Posterior cingulate gyrus (tissue), 11 donors: ENCODE results near the gene PANK4.
"Not testable (repeated sequence)": the region's sequence is repeated elsewhere in the genome, so short reads cannot be mapped to it uniquely, and the experiment has no call there.

Experiments
- DNase-seq, 10 donors: peaks; one replicate each; pipeline versions ENCODE4 v3.0.0 to v3.0.0-alpha.2; 2020 to 2021; ENCODE audit warnings: mixed read lengths in 3 of 10
- intact Hi-C: fragments of 100-400 bp; cut with DNase I; formaldehyde crosslinking; loops from one replicate; pipeline ENCODE4 v1.15.1; 2023

Gene PANK4

DNA sequence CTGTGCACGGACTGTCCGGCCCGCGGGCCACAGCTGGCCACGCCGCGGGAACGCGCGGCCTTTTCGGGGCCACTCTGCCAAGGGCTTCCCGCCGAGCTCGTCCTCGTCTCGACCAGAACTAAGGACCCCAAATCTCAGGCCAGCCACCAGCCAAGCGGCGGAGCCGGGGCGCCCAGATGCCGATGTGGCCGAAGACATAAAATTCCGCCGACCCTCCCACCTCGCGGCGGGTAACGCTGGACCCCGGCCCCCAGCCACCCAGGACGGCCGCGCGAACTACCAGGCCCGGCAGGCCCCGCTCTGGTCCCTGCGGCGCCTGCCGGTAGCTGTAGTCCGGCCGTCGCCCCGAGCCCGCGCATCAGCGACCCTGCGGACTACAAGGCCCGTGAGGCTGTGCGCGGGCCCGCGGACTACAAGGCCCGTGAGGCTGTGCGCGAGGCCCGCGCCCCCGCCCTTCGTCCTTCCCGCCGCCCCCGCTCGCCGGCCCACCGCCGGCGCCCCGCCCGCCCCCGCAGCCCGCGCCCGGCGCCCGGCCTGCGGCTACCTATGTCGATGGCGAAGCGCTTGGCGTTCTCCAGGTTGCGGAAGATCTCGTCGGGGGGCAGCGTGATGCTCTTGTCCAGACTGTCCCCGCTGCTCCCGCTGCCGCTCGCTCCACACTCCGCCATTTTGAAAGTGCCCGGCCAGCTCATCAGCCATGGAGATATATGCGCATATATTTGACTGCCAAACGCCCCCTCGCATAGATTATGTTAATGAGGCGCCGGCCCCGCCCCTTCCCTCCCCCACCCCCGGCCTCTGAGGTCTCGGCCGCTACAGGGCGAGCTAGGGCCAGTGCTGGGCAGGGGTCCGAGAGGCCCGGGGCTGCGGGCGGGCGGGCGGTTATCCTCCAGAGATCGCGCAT, at the start of gene PANK4:
PANK4 (minus strand) TSS at position 677 of the 904 bp plus-strand sequence; CDS start at position 668, 9 bp downstream.
- intact Hi-C loops: loop anchor here (1.0 to 5.0 kb wide), 4 partner anchors 23 to 135 kb away; partner anchors contain the start of genes MORN1, PEX10, PRXL2B and RER1
- DNase-seq: peak; percentile 84 to 99 (median 91)

DNA sequence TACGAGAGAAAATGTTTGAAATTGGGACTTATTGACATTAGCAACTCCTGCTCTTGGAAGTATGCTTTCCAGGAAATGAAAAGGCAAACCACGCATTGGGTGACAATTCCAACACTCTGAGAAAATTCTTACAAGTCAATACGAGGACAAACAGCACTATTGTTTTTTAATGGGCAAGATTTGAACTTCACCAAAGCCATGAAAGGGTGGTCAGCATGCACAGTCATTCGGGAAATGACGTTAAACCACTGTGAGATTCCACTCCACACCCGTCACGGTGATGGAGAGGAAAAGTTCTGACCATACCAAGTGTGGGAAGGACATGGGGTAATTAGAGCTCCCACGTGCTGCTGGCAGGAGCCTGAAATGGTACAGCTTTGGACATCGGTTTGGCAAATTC, 48.0 kb upstream of the PANK4 start:
- intact Hi-C loops: no loop called here
- no peak for DNase-seq

DNA sequence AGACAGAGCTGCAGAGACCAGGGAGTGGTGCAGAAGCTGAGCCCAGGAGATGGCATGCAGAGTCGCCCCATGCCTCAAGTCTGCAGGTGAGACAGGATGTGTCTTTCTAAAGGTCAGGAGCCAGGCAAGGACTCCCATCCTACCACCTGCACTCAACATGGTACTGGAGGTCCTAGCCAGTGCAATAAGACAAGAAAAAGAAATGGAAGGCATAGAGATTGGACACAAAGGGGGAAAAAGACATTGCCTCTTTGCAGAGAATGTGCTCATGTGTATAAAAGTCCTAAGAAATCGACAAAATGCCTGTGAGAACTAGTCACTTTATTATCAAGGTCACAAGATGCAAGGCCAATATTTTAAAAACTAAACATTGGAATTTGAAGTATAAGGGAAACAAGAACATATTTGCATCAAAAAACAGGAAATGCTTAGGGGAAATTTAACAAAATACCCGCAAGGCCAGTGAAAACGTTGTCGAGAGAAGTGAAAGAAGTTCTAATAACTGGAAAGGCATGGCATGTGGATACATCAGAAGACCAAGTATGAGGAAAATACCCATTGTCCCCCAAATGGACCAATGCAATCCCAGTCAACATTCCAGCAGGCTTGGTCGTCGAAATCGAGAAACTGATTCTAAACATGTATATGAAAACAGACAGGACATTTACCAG, 47.0 kb upstream of the PANK4 start:
- intact Hi-C loops: no loop called here
- no peak for DNase-seq

DNA sequence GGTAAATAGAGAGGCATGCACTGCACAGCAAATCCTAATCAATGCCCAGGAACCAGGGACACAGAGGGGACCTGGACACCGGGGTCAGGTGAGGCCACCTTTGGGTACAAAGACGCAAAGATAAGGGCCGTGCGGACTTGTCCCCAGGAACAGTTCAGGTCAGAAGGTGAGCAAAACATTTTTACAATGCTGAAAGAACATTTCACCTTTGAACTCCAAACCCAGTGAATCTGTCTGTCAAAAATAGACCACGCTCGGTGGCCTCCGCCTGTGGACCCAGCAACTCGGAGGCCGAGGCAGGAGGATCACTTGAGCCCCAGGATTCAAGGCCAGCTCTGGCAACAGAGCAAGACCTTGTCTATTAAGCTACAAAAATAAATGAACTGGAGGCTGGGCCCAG, 45.0 kb upstream of the PANK4 start:
- intact Hi-C loops: no loop called here
- DNase-seq: no peak

DNA sequence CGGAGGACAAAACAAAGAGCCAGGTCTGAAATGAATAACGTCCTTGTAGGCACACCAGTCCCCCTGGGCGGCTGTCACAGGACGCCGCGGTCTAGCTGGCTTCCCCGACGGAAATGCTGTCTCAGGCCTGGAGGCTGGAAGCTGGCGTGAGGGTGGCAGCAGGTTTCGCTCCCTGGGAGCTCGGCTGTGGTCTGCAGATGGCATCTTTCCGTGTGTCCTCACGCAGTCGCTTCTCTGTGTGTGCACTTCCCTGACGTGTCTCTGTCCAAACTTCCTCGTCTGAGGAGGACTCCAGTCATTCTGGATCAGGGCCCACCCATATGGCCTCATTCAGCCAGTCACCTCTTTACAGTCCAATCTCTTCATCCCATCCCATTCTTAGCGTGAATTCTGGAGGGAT, 43.9 kb upstream of the PANK4 start:
- intact Hi-C loops: no loop called here
- no peak for DNase-seq

DNA sequence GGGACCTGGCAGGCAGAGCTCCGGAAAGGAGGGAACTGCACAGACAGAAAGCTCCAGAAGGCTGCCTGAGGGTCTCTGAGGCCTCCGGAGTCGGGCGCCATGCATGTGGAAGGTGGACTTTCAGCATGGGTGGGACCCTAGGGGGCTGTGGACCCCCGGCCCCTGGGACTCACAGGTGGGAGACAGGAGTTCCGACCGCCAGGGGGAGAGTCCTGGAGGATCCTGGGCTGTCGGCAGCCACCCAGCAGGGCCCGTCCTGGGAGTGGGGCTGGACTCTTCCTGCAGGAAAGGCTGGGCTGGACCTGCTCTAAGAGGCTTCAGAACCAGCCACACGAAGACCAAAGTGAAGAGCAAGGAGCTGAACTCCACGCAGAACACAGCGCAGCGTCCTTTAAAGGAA, 43.3 kb upstream of the PANK4 start:
- intact Hi-C loops: not testable (repeated sequence)
- DNase-seq: peak in 1 of 10 donors; percentile 64

DNA sequence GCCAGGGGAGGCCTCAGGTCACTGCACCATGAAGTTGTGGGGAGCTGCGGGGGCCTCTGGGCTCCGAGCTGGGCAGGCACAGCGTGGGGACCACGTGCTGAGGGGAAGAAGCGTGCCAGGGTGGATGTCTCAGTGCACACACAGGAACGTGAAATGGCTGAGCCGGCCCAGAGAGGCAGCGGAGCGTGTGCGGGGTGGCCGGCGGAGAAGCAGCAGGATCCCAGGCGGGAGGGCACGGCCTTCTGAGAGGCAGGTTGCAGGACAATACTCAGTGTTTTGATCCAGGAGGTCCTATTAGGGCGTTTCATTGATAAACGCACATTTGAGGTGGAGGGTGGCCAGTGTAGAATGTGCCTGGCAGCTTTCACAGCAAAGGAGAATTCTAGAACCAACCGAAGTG, 42.7 kb upstream of the PANK4 start:
- no peak for DNase-seq
- intact Hi-C loops: no loop called here

DNA sequence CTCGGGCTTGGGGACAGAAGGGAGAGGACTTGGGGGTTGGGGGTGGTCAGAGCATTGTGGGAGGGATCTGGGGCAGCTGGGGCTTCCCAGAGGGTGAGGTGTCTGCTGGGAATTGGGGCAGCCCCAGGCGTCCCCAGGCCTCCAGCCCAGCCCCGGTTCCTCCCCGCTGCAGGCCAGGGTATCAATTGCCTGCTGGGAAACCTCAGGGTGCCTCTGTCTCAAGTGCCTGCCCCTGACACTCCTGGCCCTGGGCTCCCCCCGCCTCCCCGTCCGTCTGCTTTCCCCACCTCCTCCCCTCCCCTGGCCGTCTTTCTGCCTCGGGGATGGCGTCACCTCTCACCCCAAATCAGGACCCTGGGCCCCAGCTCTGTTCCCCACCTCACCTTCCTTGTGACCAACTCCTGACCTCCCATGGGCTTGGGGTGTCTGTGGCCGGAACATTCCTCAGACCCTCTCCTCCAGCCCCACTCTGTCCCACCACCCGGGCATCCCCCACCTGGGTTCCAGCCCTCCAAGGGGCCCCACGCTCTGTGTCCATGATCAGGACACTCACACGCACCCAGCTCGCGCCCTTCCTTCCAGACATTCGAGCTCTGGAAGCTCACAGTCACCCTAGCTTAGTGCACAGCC, 41.9 kb upstream of the PANK4 start:
- DNase-seq, intact Hi-C loops: not testable (repeated sequence)

DNA sequence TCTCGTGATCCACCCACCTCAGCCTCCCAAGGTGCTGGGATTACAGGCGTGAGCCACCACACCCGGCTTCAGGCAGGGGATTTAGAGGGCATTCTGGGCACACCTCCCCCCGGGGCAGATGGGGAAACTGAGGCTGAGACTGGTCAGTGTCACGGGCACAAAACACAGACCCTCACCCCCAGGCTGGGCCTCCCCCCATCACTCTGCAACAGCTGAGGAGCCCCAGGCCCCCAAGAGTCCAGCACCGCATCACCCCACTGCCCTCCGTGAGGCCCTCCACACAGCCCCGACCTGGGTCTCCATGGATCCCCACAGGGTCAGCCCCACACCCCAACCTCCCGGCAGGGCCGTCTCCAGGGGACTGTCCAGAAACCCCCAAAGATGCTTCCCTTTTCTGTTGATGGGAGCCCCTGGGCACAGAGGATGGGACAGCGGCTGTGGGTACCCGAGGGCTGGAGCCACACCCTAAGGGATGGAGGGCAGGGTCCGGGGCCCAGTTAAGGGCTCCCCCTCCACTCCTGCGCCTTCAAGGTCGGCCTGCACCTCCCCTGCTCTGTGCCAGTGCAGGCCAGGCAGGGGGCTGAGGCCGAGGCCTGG, 40.8 kb upstream of the PANK4 start:
- intact Hi-C loops: no loop called here
- DNase-seq: no peak

DNA sequence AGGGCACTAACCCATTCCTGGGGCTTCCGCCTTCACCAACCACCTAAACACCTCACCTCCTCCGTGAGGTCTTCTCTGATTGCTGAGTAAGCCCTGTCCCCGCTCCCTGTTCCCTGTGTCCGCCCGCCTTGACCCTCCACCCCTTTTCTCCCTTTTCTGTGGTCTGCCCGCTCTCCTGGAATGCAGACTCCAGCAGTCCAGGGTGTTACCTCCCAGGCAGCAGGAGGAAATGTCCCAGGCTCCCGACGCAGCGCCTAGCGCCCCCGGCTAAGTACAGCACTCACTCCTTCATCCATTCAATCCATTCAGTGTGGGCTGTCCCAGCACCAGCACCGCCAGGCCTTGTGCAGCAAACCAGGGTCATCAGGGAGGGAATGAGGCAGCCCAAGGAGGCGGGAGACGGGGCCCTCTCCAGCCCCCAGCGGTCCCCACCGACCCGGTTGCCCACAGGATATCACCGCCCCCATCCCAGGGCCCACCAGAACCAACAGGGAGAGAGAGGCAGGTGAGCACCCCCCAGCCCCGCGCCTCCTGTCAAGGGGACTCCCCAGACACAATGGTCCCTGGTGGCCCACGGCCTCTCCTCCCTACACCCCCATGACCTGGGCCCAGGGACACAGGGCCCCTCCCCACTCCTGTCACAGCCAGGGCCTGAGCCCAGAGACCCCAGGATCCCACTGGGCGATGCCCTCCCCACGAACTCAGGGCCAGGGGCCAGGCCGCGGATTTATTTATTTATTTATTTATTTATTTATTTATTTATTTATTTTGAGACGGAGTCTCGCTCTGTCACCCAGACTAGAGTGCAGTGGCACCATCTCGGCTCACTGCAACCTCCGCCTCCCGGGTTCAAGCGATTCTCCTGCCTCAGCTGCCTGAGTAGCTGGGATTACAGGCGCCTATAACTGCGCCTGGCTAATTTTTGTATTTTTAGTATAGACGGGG, 40.0 kb upstream of the PANK4 start:
- intact Hi-C loops: no loop called here
- no peak for DNase-seq

DNA sequence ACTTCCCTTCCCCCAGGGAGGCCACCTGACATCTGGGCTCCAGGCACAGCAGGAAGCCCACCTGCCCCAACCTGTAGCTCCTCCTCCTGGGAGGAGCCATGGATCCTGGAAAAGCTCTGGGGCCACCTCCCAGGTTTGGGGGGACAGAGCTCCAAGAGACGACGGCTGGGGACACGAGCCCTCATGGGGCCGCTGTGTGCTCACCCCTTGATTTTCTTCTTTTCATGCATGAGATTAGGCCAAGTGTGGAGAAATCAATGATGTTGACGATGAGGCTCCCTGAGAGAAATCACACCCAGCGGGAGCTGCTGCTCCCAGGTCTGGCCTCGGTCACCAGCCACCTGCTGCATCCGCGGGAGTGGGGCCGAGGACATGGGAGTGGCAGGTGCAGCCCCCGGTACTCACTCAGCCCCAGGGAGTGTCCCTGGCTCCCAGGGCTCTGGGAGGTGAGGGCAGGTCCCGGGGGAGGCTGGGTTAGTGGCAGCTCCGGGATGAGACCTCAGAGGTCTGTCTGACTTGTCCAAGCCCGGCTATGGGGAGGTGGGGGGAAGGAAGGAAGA, 38.5 kb upstream of the PANK4 start:
- intact Hi-C loops: no loop called here
- no peak for DNase-seq

DNA sequence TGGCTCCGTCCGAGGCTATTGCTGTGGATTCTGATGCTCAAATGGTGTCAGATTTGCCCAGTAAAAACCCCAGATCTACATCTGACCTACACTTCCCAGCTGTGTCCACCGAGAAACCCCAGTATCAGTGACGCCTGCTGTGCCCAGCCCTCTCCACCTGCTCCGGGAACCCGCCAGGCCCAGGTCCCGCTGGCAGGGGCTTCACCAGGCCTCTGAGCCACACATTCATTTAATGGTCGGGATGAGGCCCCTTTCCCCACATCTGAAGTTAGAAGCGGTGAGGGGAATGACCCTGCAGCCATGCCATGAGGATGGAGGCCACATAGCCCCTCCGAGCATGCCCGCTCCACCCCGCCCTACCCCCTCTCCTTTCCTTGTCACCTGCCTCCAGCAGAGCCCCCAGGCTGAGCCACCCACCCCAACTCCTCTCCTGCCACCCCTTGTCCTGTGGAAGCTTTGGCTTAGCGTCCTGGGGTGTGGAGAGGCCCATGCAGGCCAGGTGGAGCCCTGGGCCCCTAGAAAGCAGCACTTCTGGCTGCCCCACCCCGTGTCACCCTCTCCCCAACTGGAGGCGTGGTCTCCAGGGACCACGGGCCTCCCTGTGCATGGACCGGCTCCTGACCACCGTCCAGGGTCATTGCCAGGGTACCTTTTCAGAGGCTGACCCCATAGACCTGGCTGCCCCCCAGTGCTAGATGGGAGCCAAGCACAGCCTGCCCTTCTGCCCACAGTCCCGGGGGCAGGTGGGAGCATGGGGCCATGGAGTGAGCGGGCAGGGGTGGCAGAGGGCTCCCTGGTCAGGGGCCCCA, 37.8 kb upstream of the PANK4 start:
- intact Hi-C loops: no loop called here
- no peak for DNase-seq

DNA sequence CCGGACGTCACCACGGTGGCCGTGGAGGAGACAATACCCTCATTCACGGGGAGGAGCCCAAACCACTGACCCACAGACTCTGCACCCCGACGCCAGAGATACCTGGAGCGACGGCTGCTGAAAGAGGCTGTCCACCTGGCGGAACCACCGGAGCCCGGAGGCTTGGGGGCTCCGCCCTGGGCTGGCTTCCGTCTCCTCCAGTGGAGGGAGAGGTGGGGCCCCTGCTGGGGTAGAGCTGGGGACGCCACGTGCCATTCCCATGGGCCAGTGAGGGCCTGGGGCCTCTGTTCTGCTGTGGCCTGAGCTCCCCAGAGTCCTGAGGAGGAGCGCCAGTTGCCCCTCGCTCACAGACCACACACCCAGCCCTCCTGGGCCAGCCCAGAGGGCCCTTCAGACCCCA, 36.8 kb upstream of the PANK4 start:
- no peak for DNase-seq
- intact Hi-C loops: no loop called here

DNA sequence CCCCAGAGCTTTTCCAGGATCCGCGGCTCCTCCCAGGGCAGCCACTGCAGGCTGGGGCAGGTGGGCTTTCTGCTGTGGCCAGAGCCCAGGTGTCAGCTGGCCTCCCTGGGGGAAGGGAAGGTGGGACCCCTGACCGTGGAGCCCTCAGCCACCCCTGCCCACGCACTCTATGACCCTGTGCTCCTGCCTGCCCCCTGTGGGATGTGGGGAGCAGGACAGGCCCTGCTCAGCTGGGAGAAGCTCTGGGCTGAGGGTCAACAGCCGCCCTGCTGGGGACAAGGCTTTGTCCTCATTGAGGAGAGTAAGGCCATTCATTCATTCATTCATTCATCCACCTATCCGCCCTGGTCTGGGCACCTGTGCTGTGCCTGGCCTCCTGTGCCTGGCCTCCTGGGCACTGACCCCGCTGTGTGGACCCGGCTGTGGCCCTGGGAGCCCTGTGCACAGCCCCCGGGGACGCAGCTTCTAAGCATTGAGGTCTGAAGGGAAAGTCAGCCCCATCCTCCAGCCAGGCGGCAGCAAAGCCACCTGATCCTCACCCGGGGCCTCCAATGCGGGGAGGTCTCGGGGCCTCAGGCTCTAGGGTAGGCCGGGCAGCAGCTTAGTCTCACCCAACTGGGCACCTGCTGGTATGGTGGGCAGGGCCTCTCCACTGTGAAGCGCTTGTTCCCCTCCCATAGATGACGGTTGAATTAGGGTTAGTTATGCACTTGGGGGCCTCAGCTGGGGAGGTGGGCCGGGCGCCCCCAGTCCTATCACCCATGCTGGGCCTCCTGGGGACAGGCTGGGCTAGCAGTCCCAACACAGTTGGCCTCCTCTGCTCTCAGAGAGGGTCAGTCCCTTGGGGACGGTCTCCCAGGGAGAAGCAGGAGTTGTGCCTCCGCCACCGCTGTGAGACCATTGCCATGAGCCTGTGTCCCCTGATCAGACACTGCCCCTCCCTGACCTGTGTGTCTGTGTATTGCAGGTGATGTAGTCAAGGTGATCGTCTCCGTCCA, 35.8 kb upstream of the PANK4 start:
- no peak for DNase-seq
- intact Hi-C loops: no loop called here

DNA sequence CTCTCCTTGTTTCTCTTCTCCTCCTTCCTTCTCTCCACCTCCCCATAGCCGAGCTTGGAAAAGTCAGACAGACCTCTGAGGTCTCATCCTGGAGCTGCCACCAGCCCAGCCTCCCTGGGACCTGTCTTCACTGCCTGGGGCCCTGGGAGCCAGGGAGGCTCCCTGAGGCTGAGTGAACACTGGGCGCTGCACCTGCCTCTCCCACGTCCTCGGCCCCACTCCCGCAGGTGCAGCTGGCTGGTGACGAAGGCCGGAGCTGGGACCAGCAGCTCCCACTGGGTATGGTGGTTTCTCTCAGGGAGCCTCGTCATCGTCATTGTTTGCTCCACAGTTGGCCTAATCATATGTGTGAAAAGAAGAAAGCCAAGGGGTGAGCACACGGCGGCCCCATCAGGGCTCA, 35.0 kb upstream of the PANK4 start:
- no peak for DNase-seq
- intact Hi-C loops: no loop called here

DNA sequence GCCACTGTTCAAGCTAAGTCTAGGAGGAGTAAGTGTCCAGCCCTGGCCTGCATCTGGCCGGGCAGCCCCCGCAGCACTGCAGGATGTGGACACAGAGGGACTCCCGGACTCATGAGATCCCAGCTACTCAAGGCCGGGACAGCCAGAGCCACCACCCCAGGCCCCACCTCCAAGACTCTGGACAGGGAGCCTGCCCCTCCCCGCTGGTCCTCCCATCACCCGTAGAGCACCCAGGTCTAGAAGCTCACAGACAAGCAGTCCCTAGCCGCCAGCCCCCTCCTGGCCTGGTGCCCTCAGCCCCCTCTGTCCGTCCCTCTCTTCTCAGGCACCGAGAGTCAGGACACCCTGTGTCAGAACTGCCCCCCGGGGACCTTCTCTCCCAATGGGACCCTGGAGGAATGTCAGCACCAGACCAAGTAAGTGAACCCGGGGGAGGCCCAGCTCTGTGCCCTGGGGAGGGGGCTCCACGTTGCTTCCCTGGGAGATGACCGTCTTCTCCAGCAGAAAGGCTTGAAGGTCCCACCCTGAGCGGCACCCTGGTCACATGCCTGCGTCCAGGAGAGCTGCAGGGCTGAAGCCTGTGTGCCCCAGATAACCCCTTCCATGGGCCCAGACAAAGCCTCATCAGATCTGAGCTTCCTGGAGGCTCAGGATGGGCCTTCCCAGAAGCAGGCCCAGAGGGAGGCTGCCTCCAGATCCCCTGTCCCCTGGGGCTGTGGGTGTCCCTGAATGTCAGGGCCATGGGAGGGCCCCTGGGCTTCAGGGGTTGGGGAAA, 34.1 kb upstream of the PANK4 start:
- intact Hi-C loops: no loop called here
- no peak for DNase-seq
